ENCODE results near the gene CALCOCO1. TPM values are rescaled to one million over a fixed set of nuclear protein-coding genes. Genes with fewer than 3 reads are reported as not detected.

CALCOCO1 gene
- total and polyA plus RNA-seq, 10 of the 15 experiments (the other 5 are each of a cell fraction or from before 2014, with no cell fraction given), result 2.8 to 55.9 (median 13.7) TPM

DNA sequence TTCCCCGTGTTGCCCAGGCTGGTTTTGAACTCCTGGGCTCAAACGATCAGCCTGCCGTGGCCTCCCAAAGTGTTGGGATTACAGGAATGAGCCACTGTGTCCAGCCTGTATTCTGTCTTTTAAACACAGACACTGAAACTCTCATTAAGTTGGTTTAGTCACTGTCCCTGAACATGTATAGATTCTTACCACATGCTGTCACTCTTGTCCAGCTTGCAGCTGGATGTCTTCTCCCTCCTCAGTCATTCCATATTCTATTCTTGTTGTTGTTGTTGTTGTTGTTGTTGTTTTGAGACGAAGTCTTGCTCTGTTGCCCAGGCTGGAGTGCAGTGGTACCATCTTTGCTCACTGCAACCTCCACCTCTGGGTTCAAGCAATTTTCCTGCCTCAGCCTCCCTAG lies 39.1 kb downstream of the CALCOCO1 start:
- Histone ChIP-seq H3K27ac (ENCODE audit: control insufficient read depth, insufficient read depth) (no peak overlapping the region), H3K9me3 (replicated peaks; ENCODE audit: control insufficient read depth, insufficient read depth, low read length) (no peaks in the 10 kb centered on the region; the same call in 2 of the 3 replicates), H3K4me3 (no peak overlapping the region), H3K4me1 (ENCODE audit: control insufficient read depth, insufficient read depth, low read length) (no peaks in the 10 kb centered on the region), H2AFZ (ENCODE audit: control insufficient read depth, low read depth, low read length) (no peak overlapping the region), H3K4me2 (ENCODE audit: control insufficient read depth, insufficient read depth) (no peak overlapping the region), H3K9ac (ENCODE audit: control insufficient read depth, insufficient read depth, low read length) (no peak overlapping the region), H3K27me3 (replicated peaks in 1 of 2; ENCODE audit: control insufficient read depth in 2 of 2, insufficient read depth in 2 of 2, low read length in 1 of 2) (no peaks in the 10 kb centered on the region), H4K20me1 (ENCODE audit: control insufficient read depth, insufficient read depth) (no peaks in the 10 kb centered on the region), H3K36me3 (ENCODE audit: control insufficient read depth in 2 of 2, insufficient read depth in 2 of 2, low read length in 1 of 2) (no peaks in the 10 kb centered on the region), H3K79me2 (ENCODE audit: control insufficient read depth, insufficient read depth, low read length) (no peaks in the 10 kb centered on the region)
- ChIA-PET POLR2A (interaction anchor here (0.6 kb wide), 1 partner anchor 20 kb away, joined by 3 read pairs; no protein-coding TSS in a partner anchor), SMC1A (ENCODE audit: uncharacterized antibody, unreplicated experiment) (interaction anchor here (0.8 to 2.7 kb wide), 4 partner anchors 11 to 58 kb away, joined by 3 to 12 read pairs (median 6); no protein-coding TSS in a partner anchor), RAD21 (ENCODE audit: unreplicated experiment) (interaction anchor here (1.3 to 1.4 kb wide), 2 partner anchors 13 to 56 kb away, joined by 3 to 4 read pairs; no protein-coding TSS in a partner anchor), CTCF (interaction anchor here (1.1 to 2.9 kb wide), 5 partner anchors 11 to 68 kb away, joined by 3 to 14 read pairs (median 9); partner anchors contain the start of gene ATP5MC2)
- intact Hi-C loops (cut with micrococcal nuclease; ENCODE audit: unreplicated experiment) (no loop called here), in situ Hi-C loops (cut with MboI) (no loop called here)
- BruUV-seq (replicated peaks), result no TSS peak
- no peak for FAIRE-seq
- no peak for ATAC-seq
- WGBS (ENCODE audit: insufficient coverage, insufficient replicate concordance, low lambda C conversion rate, missing lambda C conversion rate), result 24% methylated on average over 4 of the region's 4 CpGs
- DNase-seq (ENCODE audit: low read depth, low spot score), result no peak
- TF ChIP-seq, protein P1, sequence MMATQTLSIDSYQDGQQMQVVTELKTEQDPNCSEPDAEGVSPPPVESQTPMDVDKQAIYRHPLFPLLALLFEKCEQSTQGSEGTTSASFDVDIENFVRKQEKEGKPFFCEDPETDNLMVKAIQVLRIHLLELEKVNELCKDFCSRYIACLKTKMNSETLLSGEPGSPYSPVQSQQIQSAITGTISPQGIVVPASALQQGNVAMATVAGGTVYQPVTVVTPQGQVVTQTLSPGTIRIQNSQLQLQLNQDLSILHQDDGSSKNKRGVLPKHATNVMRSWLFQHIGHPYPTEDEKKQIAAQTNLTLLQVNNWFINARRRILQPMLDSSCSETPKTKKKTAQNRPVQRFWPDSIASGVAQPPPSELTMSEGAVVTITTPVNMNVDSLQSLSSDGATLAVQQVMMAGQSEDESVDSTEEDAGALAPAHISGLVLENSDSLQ (IDR thresholded peaks at IDR 0.05), result no peak
- TF ChIP-seq SIX5 (IDR thresholded peaks at IDR 0.05; ENCODE audit: low read depth, low read length, severe bottlenecking), result no peak
- TF ChIP-seq, protein P2, sequence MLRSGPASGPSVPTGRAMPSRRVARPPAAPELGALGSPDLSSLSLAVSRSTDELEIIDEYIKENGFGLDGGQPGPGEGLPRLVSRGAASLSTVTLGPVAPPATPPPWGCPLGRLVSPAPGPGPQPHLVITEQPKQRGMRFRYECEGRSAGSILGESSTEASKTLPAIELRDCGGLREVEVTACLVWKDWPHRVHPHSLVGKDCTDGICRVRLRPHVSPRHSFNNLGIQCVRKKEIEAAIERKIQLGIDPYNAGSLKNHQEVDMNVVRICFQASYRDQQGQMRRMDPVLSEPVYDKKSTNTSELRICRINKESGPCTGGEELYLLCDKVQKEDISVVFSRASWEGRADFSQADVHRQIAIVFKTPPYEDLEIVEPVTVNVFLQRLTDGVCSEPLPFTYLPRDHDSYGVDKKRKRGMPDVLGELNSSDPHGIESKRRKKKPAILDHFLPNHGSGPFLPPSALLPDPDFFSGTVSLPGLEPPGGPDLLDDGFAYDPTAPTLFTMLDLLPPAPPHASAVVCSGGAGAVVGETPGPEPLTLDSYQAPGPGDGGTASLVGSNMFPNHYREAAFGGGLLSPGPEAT (IDR thresholded peaks at IDR 0.05; ENCODE audit: low read depth), result no peak
- no peak for TF ChIP-seq ZNF207 (IDR thresholded peaks at IDR 0.05; ENCODE audit: borderline replicate concordance)
- TF ChIP-seq DPF2 (IDR thresholded peaks at IDR 0.05), result no peak
- TF ChIP-seq RAD51 (IDR thresholded peaks at IDR 0.05), result no peak
- TF ChIP-seq, protein P3, sequence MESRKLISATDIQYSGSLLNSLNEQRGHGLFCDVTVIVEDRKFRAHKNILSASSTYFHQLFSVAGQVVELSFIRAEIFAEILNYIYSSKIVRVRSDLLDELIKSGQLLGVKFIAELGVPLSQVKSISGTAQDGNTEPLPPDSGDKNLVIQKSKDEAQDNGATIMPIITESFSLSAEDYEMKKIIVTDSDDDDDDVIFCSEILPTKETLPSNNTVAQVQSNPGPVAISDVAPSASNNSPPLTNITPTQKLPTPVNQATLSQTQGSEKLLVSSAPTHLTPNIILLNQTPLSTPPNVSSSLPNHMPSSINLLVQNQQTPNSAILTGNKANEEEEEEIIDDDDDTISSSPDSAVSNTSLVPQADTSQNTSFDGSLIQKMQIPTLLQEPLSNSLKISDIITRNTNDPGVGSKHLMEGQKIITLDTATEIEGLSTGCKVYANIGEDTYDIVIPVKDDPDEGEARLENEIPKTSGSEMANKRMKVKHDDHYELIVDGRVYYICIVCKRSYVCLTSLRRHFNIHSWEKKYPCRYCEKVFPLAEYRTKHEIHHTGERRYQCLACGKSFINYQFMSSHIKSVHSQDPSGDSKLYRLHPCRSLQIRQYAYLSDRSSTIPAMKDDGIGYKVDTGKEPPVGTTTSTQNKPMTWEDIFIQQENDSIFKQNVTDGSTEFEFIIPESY (IDR thresholded peaks at IDR 0.05), result no peak
- TF ChIP-seq NRF1 (conservative IDR thresholded peaks at IDR 0.05; ENCODE audit: low read depth, low read length), result no peak
- TF ChIP-seq POLR2A (IDR thresholded peaks at IDR 0.05; ENCODE audit: low read depth, low read length), result no peak
- TF ChIP-seq, protein P4, sequence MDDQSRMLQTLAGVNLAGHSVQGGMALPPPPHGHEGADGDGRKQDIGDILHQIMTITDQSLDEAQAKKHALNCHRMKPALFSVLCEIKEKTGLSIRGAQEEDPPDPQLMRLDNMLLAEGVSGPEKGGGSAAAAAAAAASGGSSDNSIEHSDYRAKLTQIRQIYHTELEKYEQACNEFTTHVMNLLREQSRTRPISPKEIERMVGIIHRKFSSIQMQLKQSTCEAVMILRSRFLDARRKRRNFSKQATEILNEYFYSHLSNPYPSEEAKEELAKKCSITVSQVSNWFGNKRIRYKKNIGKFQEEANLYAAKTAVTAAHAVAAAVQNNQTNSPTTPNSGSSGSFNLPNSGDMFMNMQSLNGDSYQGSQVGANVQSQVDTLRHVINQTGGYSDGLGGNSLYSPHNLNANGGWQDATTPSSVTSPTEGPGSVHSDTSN (IDR thresholded peaks at IDR 0.05; ENCODE audit: insufficient replicate concordance, low read depth, low read length), result no peak
- no peak for TF ChIP-seq NFIC (IDR thresholded peaks at IDR 0.05; ENCODE audit: low read depth, low read length)
- TF ChIP-seq, protein P5, sequence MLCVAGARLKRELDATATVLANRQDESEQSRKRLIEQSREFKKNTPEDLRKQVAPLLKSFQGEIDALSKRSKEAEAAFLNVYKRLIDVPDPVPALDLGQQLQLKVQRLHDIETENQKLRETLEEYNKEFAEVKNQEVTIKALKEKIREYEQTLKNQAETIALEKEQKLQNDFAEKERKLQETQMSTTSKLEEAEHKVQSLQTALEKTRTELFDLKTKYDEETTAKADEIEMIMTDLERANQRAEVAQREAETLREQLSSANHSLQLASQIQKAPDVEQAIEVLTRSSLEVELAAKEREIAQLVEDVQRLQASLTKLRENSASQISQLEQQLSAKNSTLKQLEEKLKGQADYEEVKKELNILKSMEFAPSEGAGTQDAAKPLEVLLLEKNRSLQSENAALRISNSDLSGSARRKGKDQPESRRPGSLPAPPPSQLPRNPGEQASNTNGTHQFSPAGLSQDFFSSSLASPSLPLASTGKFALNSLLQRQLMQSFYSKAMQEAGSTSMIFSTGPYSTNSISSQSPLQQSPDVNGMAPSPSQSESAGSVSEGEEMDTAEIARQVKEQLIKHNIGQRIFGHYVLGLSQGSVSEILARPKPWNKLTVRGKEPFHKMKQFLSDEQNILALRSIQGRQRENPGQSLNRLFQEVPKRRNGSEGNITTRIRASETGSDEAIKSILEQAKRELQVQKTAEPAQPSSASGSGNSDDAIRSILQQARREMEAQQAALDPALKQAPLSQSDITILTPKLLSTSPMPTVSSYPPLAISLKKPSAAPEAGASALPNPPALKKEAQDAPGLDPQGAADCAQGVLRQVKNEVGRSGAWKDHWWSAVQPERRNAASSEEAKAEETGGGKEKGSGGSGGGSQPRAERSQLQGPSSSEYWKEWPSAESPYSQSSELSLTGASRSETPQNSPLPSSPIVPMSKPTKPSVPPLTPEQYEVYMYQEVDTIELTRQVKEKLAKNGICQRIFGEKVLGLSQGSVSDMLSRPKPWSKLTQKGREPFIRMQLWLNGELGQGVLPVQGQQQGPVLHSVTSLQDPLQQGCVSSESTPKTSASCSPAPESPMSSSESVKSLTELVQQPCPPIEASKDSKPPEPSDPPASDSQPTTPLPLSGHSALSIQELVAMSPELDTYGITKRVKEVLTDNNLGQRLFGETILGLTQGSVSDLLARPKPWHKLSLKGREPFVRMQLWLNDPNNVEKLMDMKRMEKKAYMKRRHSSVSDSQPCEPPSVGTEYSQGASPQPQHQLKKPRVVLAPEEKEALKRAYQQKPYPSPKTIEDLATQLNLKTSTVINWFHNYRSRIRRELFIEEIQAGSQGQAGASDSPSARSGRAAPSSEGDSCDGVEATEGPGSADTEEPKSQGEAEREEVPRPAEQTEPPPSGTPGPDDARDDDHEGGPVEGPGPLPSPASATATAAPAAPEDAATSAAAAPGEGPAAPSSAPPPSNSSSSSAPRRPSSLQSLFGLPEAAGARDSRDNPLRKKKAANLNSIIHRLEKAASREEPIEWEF (IDR thresholded peaks at IDR 0.05; ENCODE audit: insufficient replicate concordance, low read depth, low read length), result no peak
- no peak for TF ChIP-seq TARDBP (IDR thresholded peaks at IDR 0.05; ENCODE audit: borderline replicate concordance)

All from GM12878 (cell line).